AG09309 (cell line): ENCODE data around the gene SEC11A.
A peak's percentile ranks its signal among the peaks of the same experiment; 100 is the strongest.
"Not testable (repeated sequence)": the region's sequence is repeated elsewhere in the genome, so short reads cannot be mapped to it uniquely, and the experiment has no call there.

Experiments used
- DNase-seq: peaks from one replicate; pipeline ENCODE4 v3.0.0-alpha.2; 2010; ENCODE audit warnings: low read depth
- H3K4me3 ChIP-seq: 2 replicates; pipeline ENCODE4 v1.5.1; 2011; ENCODE audit warnings: mild to moderate bottlenecking, low read depth, low read length, moderate library complexity; ENCODE audit not compliant: control insufficient read depth
- CTCF ChIP-seq: IDR thresholded peaks from 2 replicates; pipeline ENCODE4 v1.5.1; 2011; ENCODE audit warnings: mild to moderate bottlenecking, low read depth, low read length, inconsistent platforms; ENCODE audit not compliant: insufficient read depth, control insufficient read depth; ENCODE audit errors: missing control alignments

The SEC11A gene

DNA sequence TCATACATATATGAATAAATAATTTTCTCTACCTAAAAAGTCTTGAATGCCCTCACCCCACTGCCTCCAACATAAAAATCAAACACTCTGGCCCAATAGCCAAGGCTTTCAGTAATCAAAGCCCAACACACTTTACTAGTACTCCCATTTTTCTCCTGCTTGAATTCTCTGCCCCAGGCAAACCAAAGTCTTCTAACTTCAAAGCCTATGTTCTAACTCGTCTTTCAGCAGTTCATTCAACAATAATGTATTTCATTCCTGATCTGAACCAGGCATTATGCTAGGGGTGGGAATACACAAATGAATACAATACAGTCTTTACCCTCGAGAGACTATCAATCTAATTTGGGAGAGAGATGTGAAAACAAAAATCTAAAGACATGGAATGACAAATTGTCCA is 21.1 kb upstream of the SEC11A start:
- no peak for TF ChIP-seq CTCF
- no peak for DNase-seq
- no peak overlapping the region for H3K4me3 ChIP-seq

- no peak for DNase-seq
- TF ChIP-seq CTCF = no peak
- H3K4me3 ChIP-seq = no peak overlapping the region
Measured at GRCh38 chr15:84736375-84736774, 20.4 kb upstream of the SEC11A start.

GRCh38 chr15:84735480-84736061 is 19.6 kb upstream of the SEC11A start:
- DNase-seq, H3K4me3 ChIP-seq: not testable (repeated sequence)

DNA sequence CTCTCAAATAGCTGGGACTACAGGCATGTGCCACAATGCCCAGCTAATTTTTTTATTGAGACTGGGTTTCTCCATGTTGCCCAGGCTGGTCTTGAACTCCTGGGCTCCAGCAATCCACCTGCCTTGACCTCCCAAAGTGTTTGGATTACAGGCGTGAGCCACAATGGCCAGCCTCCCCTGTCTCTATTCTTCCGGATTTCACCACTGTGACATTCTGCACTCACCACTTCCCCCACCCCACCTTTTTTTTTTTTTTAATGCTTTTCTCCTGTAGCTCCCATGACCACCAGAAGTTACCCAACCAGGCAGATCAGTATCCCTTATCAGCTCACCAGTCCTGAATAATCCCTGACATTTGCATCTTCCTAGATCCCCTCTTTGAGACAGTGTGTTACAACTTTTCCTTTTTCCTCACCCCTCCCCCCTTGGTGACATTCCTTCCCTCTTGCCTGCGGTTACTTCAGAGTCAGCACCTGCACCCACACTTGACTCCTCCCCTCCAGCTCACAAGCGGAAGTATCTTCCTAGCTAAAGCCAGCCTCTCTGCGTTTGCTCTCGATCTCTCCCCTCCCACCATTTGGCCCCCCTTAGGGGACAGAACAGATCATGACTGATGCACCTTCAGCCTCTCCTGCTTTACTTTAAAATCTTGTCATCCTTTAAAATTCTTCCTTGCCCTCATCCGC is 19.0 kb upstream of the SEC11A start:
- no peak for DNase-seq
- no peak overlapping the region for H3K4me3 ChIP-seq
- no peak for TF ChIP-seq CTCF

DNA sequence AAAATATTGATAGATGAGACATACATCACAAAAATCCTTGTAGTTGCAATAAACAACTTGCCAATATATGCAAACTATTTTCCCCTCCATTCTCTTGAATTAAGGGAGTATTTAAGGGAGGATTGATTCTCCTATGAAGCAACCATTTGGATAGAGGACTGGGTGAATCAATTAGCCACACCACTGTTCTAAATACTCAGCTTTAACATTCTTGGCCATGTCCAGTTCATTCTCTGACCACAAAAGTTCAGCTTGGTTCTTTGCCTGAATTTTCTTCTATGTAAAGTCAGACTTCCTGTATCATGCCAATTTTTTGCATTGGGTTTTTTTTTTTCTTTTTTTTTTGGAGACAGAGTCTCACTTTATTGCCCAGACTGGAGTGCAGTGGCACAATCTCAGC is 15.8 kb upstream of the SEC11A start:
- no peak overlapping the region for H3K4me3 ChIP-seq
- DNase-seq = peak; percentile 68
- TF ChIP-seq CTCF = no peak

- no peak for TF ChIP-seq CTCF
- no peak overlapping the region for H3K4me3 ChIP-seq
- no peak for DNase-seq
Measured at GRCh38 chr15:84727429-84727828, 11.5 kb upstream of the SEC11A start.

DNA sequence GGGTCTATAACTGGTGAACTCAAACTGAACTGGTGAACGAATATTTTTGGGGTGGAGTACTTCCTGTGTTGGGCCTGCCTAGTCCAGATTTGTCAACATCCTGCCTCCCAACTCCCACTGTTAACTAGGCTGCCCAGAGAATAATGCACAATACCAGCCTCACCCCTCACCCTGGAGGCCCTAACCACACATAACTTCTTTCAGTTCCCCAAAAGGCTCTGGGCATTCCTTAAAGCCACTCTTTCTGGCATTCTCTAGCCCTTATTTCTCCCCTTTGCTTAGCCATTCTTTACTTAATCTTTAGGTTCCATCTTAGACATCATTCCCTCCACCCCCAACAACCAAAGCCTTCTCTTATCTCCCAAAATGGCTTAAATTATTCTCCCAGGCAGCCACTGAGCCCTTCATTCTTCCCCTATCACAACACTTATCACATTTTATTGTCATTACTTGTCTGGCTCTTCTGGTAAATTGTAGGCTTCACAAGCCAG is 9.1 kb upstream of the SEC11A start:
- no peak overlapping the region for H3K4me3 ChIP-seq
- DNase-seq = no peak
- TF ChIP-seq CTCF = no peak
